Activated T-helper 1 cell treated with anti-CD3 and anti-CD28 coated beads, Interleukin-12 subunit alpha, Interleukin-12 subunit beta, Interleukin-2, Interleukin-4 antibody, amounts not matched to agents 30 ng/mL and 10 ng/mL and 1 ng/mL, durations not matched to agents 14 hours and 24 hours and 36 hours (primary cell): Measurements from ENCODE around the gene GNA14. TPM values are rescaled to one million over a fixed set of nuclear protein-coding genes. Genes with fewer than 3 reads are reported as not detected.

Experiments
- DNase-seq: peaks from one replicate; pipeline ENCODE4 v3.0.0; 2021; ENCODE audit warnings: low spot score
- H3K27ac Mint-ChIP-seq: one replicate; pipeline ENCODE4 v1.8.0; 2021; ENCODE audit warnings: mild to moderate bottlenecking, mixed read lengths
- H3K27me3 Mint-ChIP-seq: one replicate; pipeline ENCODE4 v1.8.0; 2022; ENCODE audit warnings: mild to moderate bottlenecking, moderate library complexity, mixed read lengths; ENCODE audit not compliant: insufficient read depth
- H3K36me3 Mint-ChIP-seq: one replicate; pipeline ENCODE4 v1.8.0; 2021; ENCODE audit warnings: low read depth, mixed read lengths
- H3K4me1 Mint-ChIP-seq: one replicate; pipeline ENCODE4 v1.8.0; 2021; ENCODE audit warnings: low read depth, mixed read lengths
- H3K4me3 Mint-ChIP-seq: one replicate; pipeline ENCODE4 v1.8.0; 2021; ENCODE audit warnings: mild to moderate bottlenecking, moderate library complexity, mixed read lengths
- H3K9me3 Mint-ChIP-seq: one replicate; pipeline ENCODE4 v1.8.0; 2021; ENCODE audit warnings: mixed read lengths
- intact Hi-C: fragments of 100-400 bp; cut with micrococcal nuclease; formaldehyde crosslinking; loops from one replicate; pipeline ENCODE4 v1.15.1; 2024
- total RNA-seq: library from RNA; stranded (reverse); gene quantifications from 2 replicates; pipeline ENCODE4 v1.2.3, GENCODE V29; 2022

Gene GNA14
- total RNA-seq, 1 donor from 2014 or later, result not detected

DNA sequence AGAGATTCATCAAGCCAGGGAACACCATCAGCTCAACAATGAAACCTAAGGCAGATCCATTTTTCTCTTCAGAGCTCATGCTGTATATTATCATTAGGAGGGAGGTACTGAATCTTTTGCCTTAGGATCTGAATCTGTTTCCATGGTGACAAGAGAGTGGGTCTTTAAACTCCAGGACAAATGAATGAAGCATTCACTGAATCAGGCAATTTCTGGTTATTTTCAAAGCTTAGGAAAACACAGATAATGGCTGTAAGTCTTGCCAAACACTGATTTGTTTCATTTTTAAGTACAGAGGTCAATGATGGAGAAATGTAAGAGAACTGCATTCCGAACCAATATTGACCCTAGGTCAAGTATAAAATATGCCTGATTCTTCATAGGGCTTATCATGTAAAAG lies 84.9 kb downstream of the GNA14 start:
- Mint-ChIP-seq H3K36me3 (no peaks in the 10 kb centered on the region), H3K4me1 (no peaks in the 10 kb centered on the region), H3K4me3 (no peak overlapping the region), H3K27me3 (peaks cover 1% of the 10 kb centered on the region), H3K9me3 (no peaks in the 10 kb centered on the region), H3K27ac (no peak overlapping the region)
- no peak for DNase-seq
- intact Hi-C loops, result no loop called here

GRCh38 chr9:77562019-77562748 lies 85.9 kb downstream of the GNA14 start:
- no peaks in the 10 kb centered on the region for H3K9me3 Mint-ChIP-seq
- no peak overlapping the region for H3K27ac Mint-ChIP-seq
- H3K4me3 Mint-ChIP-seq, result no peak overlapping the region
- intact Hi-C loops, result no loop called here
- peaks cover 1% of the 10 kb centered on the region for H3K27me3 Mint-ChIP-seq
- no peaks in the 10 kb centered on the region for H3K4me1 Mint-ChIP-seq
- H3K36me3 Mint-ChIP-seq, result no peaks in the 10 kb centered on the region
- no peak for DNase-seq

- H3K4me3 Mint-ChIP-seq, result no peak overlapping the region
- intact Hi-C loops, result no loop called here
Measured at GRCh38 chr9:77561331-77562018, 86.6 kb downstream of the GNA14 start.

GRCh38 chr9:77556396-77556795 lies 91.7 kb downstream of the GNA14 start:
- Mint-ChIP-seq H3K4me1 (no peaks in the 10 kb centered on the region), H3K9me3 (no peaks in the 10 kb centered on the region), H3K36me3 (no peaks in the 10 kb centered on the region), H3K27ac (no peak overlapping the region), H3K27me3 (peaks cover 1% of the 10 kb centered on the region), H3K4me3 (no peak overlapping the region)
- DNase-seq, result no peak
- intact Hi-C loops, result loop anchor here (10.0 kb wide), 1 partner anchor 198 kb away; no protein-coding TSS in a partner anchor

More at GRCh38 chr9:77561331-77562018, 86.6 kb downstream of the GNA14 start:
- Mint-ChIP-seq H3K9me3 (no peaks in the 10 kb centered on the region), H3K4me1 (no peaks in the 10 kb centered on the region), H3K36me3 (no peaks in the 10 kb centered on the region), H3K27me3 (peaks cover 1% of the 10 kb centered on the region), H3K27ac (no peak overlapping the region)
- no peak for DNase-seq

- Mint-ChIP-seq H3K36me3 (no peaks in the 10 kb centered on the region), H3K27me3 (peaks cover 1% of the 10 kb centered on the region)
Measured at GRCh38 chr9:77554586-77555105, 93.5 kb downstream of the GNA14 start.

DNA sequence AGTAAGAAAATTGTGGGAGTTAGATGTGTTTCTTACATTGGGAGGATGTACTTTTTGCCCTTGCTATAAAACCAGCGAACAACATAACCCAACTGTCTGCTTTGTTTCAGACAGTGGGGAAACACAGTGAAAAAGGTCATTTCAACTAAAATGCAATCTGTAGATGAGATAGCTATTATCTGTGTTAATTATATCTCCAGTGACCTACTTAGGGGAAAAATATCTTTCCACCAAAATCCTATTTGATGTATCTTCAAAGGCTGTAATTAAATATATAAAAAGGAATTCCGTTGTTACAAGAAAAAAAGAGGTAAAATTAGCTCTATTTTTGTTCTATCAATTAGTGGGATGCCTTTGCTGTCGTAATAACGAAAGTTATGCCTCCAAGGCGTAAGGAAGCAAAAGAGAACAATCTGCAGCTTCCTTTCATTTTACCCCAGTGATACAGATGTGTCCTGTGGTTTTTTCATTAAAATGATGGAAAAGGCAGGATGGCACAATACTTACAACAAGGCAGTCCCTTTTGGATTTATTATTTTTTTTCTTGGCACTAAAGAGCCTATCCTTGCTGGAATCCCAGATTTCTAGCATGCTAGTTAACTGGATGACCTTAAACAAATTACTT lies 100.9 kb downstream of the GNA14 start:
- intact Hi-C loops, result no loop called here
- Mint-ChIP-seq H3K9me3 (peaks cover 14% of the 10 kb centered on the region), H3K4me3 (no peak overlapping the region), H3K27me3 (peaks cover 2% of the 10 kb centered on the region), H3K36me3 (no peaks in the 10 kb centered on the region), H3K4me1 (no peaks in the 10 kb centered on the region), H3K27ac (no peak overlapping the region)
- DNase-seq, result no peak

More at GRCh38 chr9:77554586-77555105, 93.5 kb downstream of the GNA14 start:
- no peak for DNase-seq
- no peak overlapping the region for H3K27ac Mint-ChIP-seq
- H3K4me3 Mint-ChIP-seq, result no peak overlapping the region
- intact Hi-C loops, result loop anchor here (10.0 kb wide), 1 partner anchor 200 kb away; no protein-coding TSS in a partner anchor
- H3K4me1 Mint-ChIP-seq, result no peaks in the 10 kb centered on the region
- H3K9me3 Mint-ChIP-seq, result no peaks in the 10 kb centered on the region

GRCh38 chr9:77546376-77546950 lies 101.7 kb downstream of the GNA14 start:
- intact Hi-C loops, result no loop called here
- no peak overlapping the region for H3K4me3 Mint-ChIP-seq
- H3K4me1 Mint-ChIP-seq, result no peaks in the 10 kb centered on the region
- H3K27me3 Mint-ChIP-seq, result peaks cover 2% of the 10 kb centered on the region
- DNase-seq, result no peak
- no peaks in the 10 kb centered on the region for H3K36me3 Mint-ChIP-seq
- no peak overlapping the region for H3K27ac Mint-ChIP-seq
- peaks cover 21% of the 10 kb centered on the region for H3K9me3 Mint-ChIP-seq

- Mint-ChIP-seq H3K36me3 (peaks cover 2% of the 10 kb centered on the region), H3K4me3 (no peak overlapping the region), H3K27ac (no peak overlapping the region), H3K9me3 (peaks cover 33% of the 10 kb centered on the region), H3K27me3 (peaks cover 2% of the 10 kb centered on the region), H3K4me1 (no peaks in the 10 kb centered on the region)
- intact Hi-C loops, result no loop called here
- DNase-seq, result no peak
Measured at GRCh38 chr9:77544546-77544945, 103.6 kb downstream of the GNA14 start.

GRCh38 chr9:77543131-77543822 lies 104.8 kb downstream of the GNA14 start:
- no peaks in the 10 kb centered on the region for H3K4me1 Mint-ChIP-seq
- no peak overlapping the region for H3K4me3 Mint-ChIP-seq
- intact Hi-C loops, result no loop called here
- H3K36me3 Mint-ChIP-seq, result peaks cover 2% of the 10 kb centered on the region
- peaks cover 2% of the 10 kb centered on the region for H3K27me3 Mint-ChIP-seq
- no peak for DNase-seq
- peaks cover 33% of the 10 kb centered on the region for H3K9me3 Mint-ChIP-seq
- no peak overlapping the region for H3K27ac Mint-ChIP-seq

DNA sequence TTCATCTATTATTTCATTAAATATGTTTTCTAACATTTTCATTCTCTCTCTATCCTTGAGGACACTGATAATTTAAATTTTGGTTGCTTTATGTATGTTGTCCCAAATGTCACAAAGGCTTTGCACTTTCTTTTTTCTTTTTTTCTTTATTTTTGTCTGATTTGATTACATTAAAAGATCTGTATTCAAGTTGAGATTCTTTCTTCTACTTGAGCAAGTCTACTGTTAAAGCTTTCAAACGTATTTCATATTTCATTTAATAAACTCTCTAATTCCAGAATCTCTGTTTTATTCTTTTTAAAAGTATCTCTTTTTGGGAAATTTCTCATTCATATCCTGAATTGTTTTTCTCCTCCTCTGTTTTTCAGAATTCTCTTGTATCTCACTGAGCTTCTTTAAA lies 106.5 kb downstream of the GNA14 start:
- H3K36me3 Mint-ChIP-seq, result peaks cover 2% of the 10 kb centered on the region

GRCh38 chr9:77541055-77541454 lies 107.1 kb downstream of the GNA14 start:
- Mint-ChIP-seq H3K4me3 (no peak overlapping the region), H3K9me3 (peaks cover 29% of the 10 kb centered on the region), H3K27me3 (peaks cover 2% of the 10 kb centered on the region), H3K4me1 (no peaks in the 10 kb centered on the region), H3K27ac (no peak overlapping the region), H3K36me3 (peaks cover 2% of the 10 kb centered on the region)
- intact Hi-C loops, result no loop called here
- DNase-seq, result no peak

More for the DNA sequence above, 106.5 kb downstream of the GNA14 start:
- DNase-seq, result no peak
- intact Hi-C loops, result no loop called here
- Mint-ChIP-seq H3K4me1 (no peaks in the 10 kb centered on the region), H3K9me3 (peaks cover 33% of the 10 kb centered on the region), H3K27me3 (peaks cover 2% of the 10 kb centered on the region), H3K27ac (no peak overlapping the region), H3K4me3 (no peak overlapping the region)

DNA sequence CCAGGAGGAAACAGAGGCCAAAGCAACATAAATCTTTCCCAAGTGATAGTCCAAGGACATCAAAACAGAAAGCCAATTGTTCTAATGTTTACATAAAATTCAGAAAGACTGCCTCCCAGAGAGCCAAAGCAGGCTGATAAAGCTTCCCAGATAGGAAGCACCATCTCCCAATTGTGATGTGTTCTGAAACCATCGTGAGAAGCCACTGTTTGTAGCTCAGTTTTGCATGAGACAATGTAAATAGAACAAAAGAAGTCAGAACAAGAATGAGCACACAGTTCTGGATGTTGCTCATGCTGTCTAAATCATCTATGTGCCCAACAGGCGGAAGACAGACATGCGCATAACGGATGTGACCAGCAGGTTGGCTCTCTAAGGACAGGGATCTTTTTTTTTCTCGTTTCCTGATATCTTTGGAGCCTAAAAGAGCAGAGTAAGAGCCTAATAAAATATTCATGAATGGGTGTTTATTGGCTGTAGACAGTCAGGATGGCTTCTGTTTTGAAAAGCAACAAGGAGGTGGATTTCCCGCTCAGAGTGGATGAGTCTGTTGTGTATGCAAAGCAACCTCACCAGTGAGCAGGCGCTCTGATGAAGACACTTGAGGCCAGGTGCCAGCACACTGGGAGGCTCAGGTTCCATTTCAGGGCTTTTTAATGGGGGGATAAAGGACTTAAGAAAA lies 113.6 kb downstream of the GNA14 start:
- intact Hi-C loops, result no loop called here
- H3K27me3 Mint-ChIP-seq, result peaks cover 5% of the 10 kb centered on the region
- H3K27ac Mint-ChIP-seq, result no peak overlapping the region
- H3K36me3 Mint-ChIP-seq, result no peaks in the 10 kb centered on the region
- no peak overlapping the region for H3K4me3 Mint-ChIP-seq
- DNase-seq, result no peak
- no peaks in the 10 kb centered on the region for H3K9me3 Mint-ChIP-seq
- H3K4me1 Mint-ChIP-seq, result no peaks in the 10 kb centered on the region
